ENCODE measurements around the gene NTM. TPM values are rescaled to one million over a fixed set of nuclear protein-coding genes. Genes with fewer than 3 reads are reported as not detected.
"Not testable (repeated sequence)": the region's sequence is repeated elsewhere in the genome, so short reads cannot be mapped to it uniquely, and the experiment has no call there.

Gene NTM
- total RNA-seq, 1 experiment from 2014 or later = 3.1 TPM

- DNase-seq (ENCODE audit: low spot score) = no peak
Observed at GRCh38 chr11:132349811-132350733, 979.7 kb downstream of the NTM start.

- no peak for DNase-seq (ENCODE audit: low spot score)
Observed at GRCh38 chr11:132351050-132351449, 980.6 kb downstream of the NTM start.

- DNase-seq (ENCODE audit: low spot score) = no peak
Observed at GRCh38 chr11:132352497-132352896, 982.1 kb downstream of the NTM start.

- DNase-seq (ENCODE audit: low spot score) = no peak
Observed at GRCh38 chr11:132353255-132353654, 982.8 kb downstream of the NTM start.

- DNase-seq (ENCODE audit: low spot score) = no peak
Observed at GRCh38 chr11:132357811-132358572, 987.6 kb downstream of the NTM start.

- DNase-seq (ENCODE audit: low spot score) = no peak
Observed at GRCh38 chr11:132358573-132358953, 988.1 kb downstream of the NTM start.

- DNase-seq (ENCODE audit: low spot score) = no peak
Observed at GRCh38 chr11:132361011-132361550, 990.7 kb downstream of the NTM start.

- no peak for DNase-seq (ENCODE audit: low spot score)
Observed at GRCh38 chr11:132365650-132366049, 995.2 kb downstream of the NTM start.

- no peak for DNase-seq (ENCODE audit: low spot score)
Observed at GRCh38 chr11:132367293-132367692, 996.9 kb downstream of the NTM start.

GRCh38 chr11:132370114-132370513 lies 999.7 kb downstream of the NTM start:
- not testable (repeated sequence) for DNase-seq (ENCODE audit: low spot score)

GRCh38 chr11:132373405-132374143 lies 1003.2 kb downstream of the NTM start:
- DNase-seq (ENCODE audit: low spot score) = no peak

- DNase-seq (ENCODE audit: low spot score) = no peak
Observed at GRCh38 chr11:132379540-132379939, 1009.1 kb downstream of the NTM start.
